Upper lobe of left lung (tissue), 4 donors: ENCODE results near the gene RBMS1.

Experiments used
- POLR2A ChIP-seq, 4 donors: fragments of 450-650 bp; IDR thresholded peaks; one replicate each; pipeline ENCODE4 v1.5.1; 2016 to 2017; ENCODE audit warnings: antibody characterized with exemption in 4 of 4, mild to moderate bottlenecking in 2 of 4
- TF ChIP-seq, protein P1 (sequence below), 6 experiments: fragments of 450-650 bp in 4 of 6; fragments of 200-600 bp in 2 of 6; sonication (generic) in 2 of 6; IDR thresholded peaks; one replicate each; pipeline ENCODE4 v1.5.1; 2016 to 2019; ENCODE audit warnings: antibody characterized with exemption in 6 of 6

GRCh38 chr2:160512491-160512890 lies 18.9 kb upstream of the RBMS1 start:
- TF ChIP-seq, protein P1, sequence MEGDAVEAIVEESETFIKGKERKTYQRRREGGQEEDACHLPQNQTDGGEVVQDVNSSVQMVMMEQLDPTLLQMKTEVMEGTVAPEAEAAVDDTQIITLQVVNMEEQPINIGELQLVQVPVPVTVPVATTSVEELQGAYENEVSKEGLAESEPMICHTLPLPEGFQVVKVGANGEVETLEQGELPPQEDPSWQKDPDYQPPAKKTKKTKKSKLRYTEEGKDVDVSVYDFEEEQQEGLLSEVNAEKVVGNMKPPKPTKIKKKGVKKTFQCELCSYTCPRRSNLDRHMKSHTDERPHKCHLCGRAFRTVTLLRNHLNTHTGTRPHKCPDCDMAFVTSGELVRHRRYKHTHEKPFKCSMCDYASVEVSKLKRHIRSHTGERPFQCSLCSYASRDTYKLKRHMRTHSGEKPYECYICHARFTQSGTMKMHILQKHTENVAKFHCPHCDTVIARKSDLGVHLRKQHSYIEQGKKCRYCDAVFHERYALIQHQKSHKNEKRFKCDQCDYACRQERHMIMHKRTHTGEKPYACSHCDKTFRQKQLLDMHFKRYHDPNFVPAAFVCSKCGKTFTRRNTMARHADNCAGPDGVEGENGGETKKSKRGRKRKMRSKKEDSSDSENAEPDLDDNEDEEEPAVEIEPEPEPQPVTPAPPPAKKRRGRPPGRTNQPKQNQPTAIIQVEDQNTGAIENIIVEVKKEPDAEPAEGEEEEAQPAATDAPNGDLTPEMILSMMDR (IDR thresholded peaks at IDR 0.05) = no peak
- TF ChIP-seq POLR2A (IDR thresholded peaks at IDR 0.05) = no peak
